Stomach (tissue), 4 donors: ENCODE data around the gene B3GNT5.

Experiments
- EP300 ChIP-seq: sonication (generic); formaldehyde crosslinking; IDR thresholded peaks from one replicate; pipeline ENCODE4 v1.6.1; 2017; ENCODE audit warnings: antibody characterized with exemption
- POLR2A ChIP-seq, 4 donors: fragments of 450-650 bp; IDR thresholded peaks; one replicate each; pipeline ENCODE4 v1.6.1; 2016; ENCODE audit warnings: antibody characterized with exemption in 4 of 4, control low read depth in 2 of 4, mild to moderate bottlenecking in 1 of 4, moderate library complexity in 1 of 4
- POLR2AphosphoS5 ChIP-seq, 3 donors: sonication (generic); formaldehyde crosslinking; IDR thresholded peaks; one replicate each; pipeline ENCODE4 v1.6.1; 2016; ENCODE audit warnings: antibody characterized with exemption in 3 of 3
- TF ChIP-seq, protein P1 (sequence below), 7 experiments: fragments of 450-650 bp in 4 of 7; fragments of 200-600 bp in 3 of 7; sonication (generic) in 3 of 7; IDR thresholded peaks; one replicate each; pipeline ENCODE4 v1.5.1; 2016 to 2019; ENCODE audit warnings: antibody characterized with exemption in 7 of 7, control low read depth in 2 of 7, mild to moderate bottlenecking in 1 of 7

DNA sequence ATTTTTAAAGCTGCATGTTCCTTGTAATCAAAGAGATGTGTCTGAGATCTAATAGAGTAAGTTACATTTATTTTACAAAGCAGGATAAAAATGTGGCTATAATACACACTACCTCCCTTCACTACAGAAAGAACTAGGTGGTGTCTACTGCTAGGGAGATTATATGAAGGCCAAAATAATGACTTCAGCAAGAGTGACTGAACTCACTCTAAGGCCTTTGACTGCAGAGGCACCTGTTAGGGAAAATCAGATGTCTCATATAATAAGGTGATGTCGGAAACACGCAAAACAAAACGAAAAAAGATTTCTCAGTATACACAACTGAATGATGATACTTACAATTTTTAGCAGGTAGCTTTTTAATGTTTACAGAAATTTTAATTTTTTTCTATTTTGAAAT, 19.1 kb downstream of the B3GNT5 start:
- TF ChIP-seq, protein P1, sequence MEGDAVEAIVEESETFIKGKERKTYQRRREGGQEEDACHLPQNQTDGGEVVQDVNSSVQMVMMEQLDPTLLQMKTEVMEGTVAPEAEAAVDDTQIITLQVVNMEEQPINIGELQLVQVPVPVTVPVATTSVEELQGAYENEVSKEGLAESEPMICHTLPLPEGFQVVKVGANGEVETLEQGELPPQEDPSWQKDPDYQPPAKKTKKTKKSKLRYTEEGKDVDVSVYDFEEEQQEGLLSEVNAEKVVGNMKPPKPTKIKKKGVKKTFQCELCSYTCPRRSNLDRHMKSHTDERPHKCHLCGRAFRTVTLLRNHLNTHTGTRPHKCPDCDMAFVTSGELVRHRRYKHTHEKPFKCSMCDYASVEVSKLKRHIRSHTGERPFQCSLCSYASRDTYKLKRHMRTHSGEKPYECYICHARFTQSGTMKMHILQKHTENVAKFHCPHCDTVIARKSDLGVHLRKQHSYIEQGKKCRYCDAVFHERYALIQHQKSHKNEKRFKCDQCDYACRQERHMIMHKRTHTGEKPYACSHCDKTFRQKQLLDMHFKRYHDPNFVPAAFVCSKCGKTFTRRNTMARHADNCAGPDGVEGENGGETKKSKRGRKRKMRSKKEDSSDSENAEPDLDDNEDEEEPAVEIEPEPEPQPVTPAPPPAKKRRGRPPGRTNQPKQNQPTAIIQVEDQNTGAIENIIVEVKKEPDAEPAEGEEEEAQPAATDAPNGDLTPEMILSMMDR (IDR thresholded peaks at IDR 0.05): no peak
- TF ChIP-seq EP300 (no peak), POLR2A (IDR thresholded peaks at IDR 0.05) (no peak), POLR2AphosphoS5 (IDR thresholded peaks at IDR 0.05) (no peak)
